CD4-positive, CD25-positive, alpha-beta regulatory T cell (primary cell): Measurements from ENCODE around the gene MOB3B. TPM values are rescaled to one million over a fixed set of nuclear protein-coding genes. Genes with fewer than 3 reads are reported as not detected.
"Not testable (repeated sequence)": the region's sequence is repeated elsewhere in the genome, so short reads cannot be mapped to it uniquely, and the experiment has no call there.

Source experiments
- ATAC-seq, 2 donors: fragments of 150-1000 bp; cut with Tn5 transposase; one replicate each; pipeline ENCODE4 v1.10.0; 2021; ENCODE audit warnings: low read depth in 2 of 2, moderate number of reproducible peaks in 2 of 2, moderate library complexity in 1 of 2
- DNase-seq, 3 donors: peaks; one replicate each; pipeline versions ENCODE4 v3.0.0 to v3.0.0-alpha.2; 2012 to 2022; ENCODE audit warnings: mixed read lengths in 1 of 3
- H3K27ac ChIP-seq: one replicate; pipeline ENCODE4 v1.7.0; 2013; ENCODE audit warnings: mild to moderate bottlenecking, low read length; ENCODE audit not compliant: insufficient read depth, poor library complexity, severe bottlenecking
- H3K27me3 ChIP-seq: one replicate; pipeline ENCODE4 v1.7.0; 2013; ENCODE audit warnings: low read length; ENCODE audit not compliant: control insufficient read depth, insufficient read depth
- H3K36me3 ChIP-seq: one replicate; pipeline ENCODE4 v1.7.0; 2013; ENCODE audit warnings: mild to moderate bottlenecking, low read length, moderate library complexity; ENCODE audit not compliant: control insufficient read depth, insufficient read depth
- H3K4me1 ChIP-seq: 2 replicates; pipeline ENCODE4 v1.7.0; 2013; ENCODE audit warnings: mild to moderate bottlenecking, low read length; ENCODE audit not compliant: insufficient read depth, control insufficient read depth, poor library complexity, severe bottlenecking
- H3K4me3 ChIP-seq: one replicate; pipeline ENCODE4 v1.7.0; 2013; ENCODE audit warnings: low read depth, mild to moderate bottlenecking, low read length, moderate library complexity
- H3K9me3 ChIP-seq, 2 experiments: 1 replicate in 1 of 2; 2 replicates in 1 of 2; pipeline ENCODE4 v1.7.0; 2013; ENCODE audit warnings: low read length in 2 of 2, mild to moderate bottlenecking in 1 of 2, moderate library complexity in 1 of 2; ENCODE audit not compliant: control insufficient read depth in 2 of 2
- H3K27ac Mint-ChIP-seq, 3 donors: one replicate each; pipeline ENCODE4 v1.8.0; 2020 to 2022; ENCODE audit warnings: mild to moderate bottlenecking in 3 of 3, mixed read lengths in 3 of 3, moderate library complexity in 2 of 3
- H3K27me3 Mint-ChIP-seq: one replicate; pipeline ENCODE4 v1.8.0; 2022; ENCODE audit warnings: mild to moderate bottlenecking, mixed read lengths
- H3K36me3 Mint-ChIP-seq: one replicate; pipeline ENCODE4 v1.8.0; 2020; ENCODE audit warnings: mixed read lengths
- H3K4me1 Mint-ChIP-seq, 4 donors: one replicate each; pipeline ENCODE4 v1.8.0; 2020 to 2022; ENCODE audit warnings: mixed read lengths in 4 of 4, mild to moderate bottlenecking in 1 of 4
- H3K4me3 Mint-ChIP-seq, 4 donors: one replicate each; pipeline ENCODE4 v1.8.0; 2020 to 2022; ENCODE audit warnings: mild to moderate bottlenecking in 4 of 4, mixed read lengths in 4 of 4, moderate library complexity in 3 of 4
- H3K9me3 Mint-ChIP-seq, 7 donors: one replicate each; pipeline ENCODE4 v1.8.0; 2020 to 2022; ENCODE audit warnings: mixed read lengths in 7 of 7, mild to moderate bottlenecking in 3 of 7, moderate library complexity in 2 of 7
- polyA plus RNA-seq, 4 donors: library from polyadenylated mRNA; unstranded; fragments of 300-500 nt; fragmentation: Illumina TruSeq; gene quantifications; one replicate each; pipeline ENCODE4 v1.2.3, GENCODE V29; 2021
- total RNA-seq: library from RNA; stranded (reverse); gene quantifications from one replicate; pipeline ENCODE4 v1.2.3, GENCODE V29; 2022

Gene MOB3B
- total and polyA plus RNA-seq, 5 donors from 2014 or later: 0.02 to 0.12 (median 0.11) TPM; not detected in 2

DNA sequence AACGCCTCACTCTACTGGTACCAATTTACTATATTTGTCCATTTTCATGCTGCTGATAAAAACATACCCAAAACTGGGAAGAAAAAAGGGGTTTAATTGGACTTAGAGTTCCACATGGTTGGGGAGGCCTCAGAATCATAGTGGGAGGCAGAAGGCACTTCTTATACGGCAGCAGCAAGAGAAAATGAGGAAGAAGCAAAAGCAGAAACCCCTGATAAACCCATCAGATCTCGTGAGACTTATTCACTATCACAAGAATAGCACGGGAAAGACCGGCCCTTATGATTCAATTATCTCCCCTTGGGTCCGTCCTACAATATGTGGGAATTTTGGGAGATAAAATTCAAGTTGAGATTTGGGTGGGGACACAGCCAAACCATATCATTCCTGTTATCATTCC, 63.1 kb downstream of the MOB3B start:
- not testable (repeated sequence) for H3K9me3 Mint-ChIP-seq, H3K27me3 ChIP-seq, H3K27ac ChIP-seq, H3K36me3 Mint-ChIP-seq, ATAC-seq, H3K27me3 Mint-ChIP-seq, H3K4me1 ChIP-seq, H3K4me3 Mint-ChIP-seq, H3K9me3 ChIP-seq, H3K4me1 Mint-ChIP-seq, H3K4me3 ChIP-seq, H3K36me3 ChIP-seq, H3K27ac Mint-ChIP-seq, DNase-seq

DNA sequence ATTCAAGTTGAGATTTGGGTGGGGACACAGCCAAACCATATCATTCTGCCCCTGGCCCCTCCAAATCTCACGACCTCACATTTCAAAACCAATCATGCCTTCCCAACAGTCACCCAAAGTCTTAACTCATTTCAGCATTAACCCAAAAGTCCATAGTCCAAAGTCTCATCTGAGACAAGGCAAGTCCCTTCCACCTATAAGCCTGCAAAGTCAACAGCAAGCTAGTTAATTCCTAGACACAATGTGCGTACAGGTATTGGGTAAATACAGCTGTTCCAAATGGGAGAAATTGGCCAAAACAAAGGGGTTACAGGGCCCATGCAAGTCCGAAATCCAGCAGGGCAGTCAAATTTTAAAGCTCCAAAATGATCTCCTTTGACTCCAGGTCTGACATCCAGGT, 64.7 kb downstream of the MOB3B start:
- H3K4me3 Mint-ChIP-seq, H3K9me3 Mint-ChIP-seq, H3K9me3 ChIP-seq, H3K36me3 ChIP-seq, H3K36me3 Mint-ChIP-seq, ATAC-seq, H3K4me3 ChIP-seq, DNase-seq, H3K4me1 Mint-ChIP-seq, H3K4me1 ChIP-seq, H3K27me3 Mint-ChIP-seq, H3K27ac ChIP-seq, H3K27me3 ChIP-seq, H3K27ac Mint-ChIP-seq: not testable (repeated sequence)

DNA sequence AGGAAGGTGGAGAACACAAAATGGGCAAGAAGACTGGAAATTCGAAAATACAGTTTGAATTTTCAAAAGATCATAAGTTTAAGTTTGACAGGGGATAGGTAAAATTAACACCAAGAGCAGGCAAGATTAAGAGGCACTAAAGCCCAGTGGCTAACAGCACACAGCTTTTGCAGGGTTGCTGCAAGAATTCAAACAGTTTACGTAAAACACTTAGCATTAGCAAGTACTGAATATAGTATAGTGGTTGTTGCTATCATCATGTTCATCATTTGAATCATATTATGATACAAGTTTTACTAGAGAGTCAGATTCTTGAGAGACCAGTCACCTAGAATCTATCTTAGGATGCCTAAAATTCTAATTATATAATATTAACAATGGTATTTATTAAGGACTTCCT, 66.8 kb downstream of the MOB3B start:
- Mint-ChIP-seq H3K27ac (no peak overlapping the region), H3K36me3 (no peaks in the 10 kb centered on the region), H3K27me3 (no peaks in the 10 kb centered on the region), H3K4me3 (no peak overlapping the region), H3K4me1 (peaks cover 0 to 3% (median under 1%) of the 10 kb centered on the region in 4 donors), H3K9me3 (peaks cover 0 to 2% (median 0%) of the 10 kb centered on the region in 7 donors)
- DNase-seq (no peak), ATAC-seq (no peak)
- Histone ChIP-seq H3K27me3 (no peaks in the 10 kb centered on the region), H3K9me3 (no peaks in the 10 kb centered on the region), H3K27ac (no peak overlapping the region), H3K4me3 (no peak overlapping the region), H3K4me1 (no peaks in the 10 kb centered on the region), H3K36me3 (no peaks in the 10 kb centered on the region)

DNA sequence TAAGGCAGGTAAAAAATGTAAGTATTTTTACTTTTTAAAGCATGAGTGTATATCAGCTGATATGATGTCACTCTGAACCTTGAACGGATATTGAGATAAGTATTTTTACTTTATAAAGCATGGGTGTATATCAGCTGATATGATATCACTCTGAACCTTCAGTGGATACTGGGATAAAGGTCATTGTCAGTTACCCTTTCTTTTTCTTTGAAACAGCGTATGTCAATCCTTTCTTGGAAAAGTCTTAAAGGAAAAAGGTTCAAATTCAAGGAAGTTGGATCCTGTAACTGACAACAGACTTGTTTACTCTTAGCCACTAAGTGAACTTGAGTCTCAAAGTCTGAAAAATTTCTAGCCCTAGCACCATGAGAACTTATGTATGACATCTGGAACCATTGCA, 67.2 kb downstream of the MOB3B start:
- H3K27ac Mint-ChIP-seq: no peak overlapping the region
- Histone ChIP-seq H3K27me3 (no peaks in the 10 kb centered on the region), H3K9me3 (no peaks in the 10 kb centered on the region), H3K4me3 (no peak overlapping the region), H3K36me3 (no peaks in the 10 kb centered on the region), H3K27ac (no peak overlapping the region), H3K4me1 (no peaks in the 10 kb centered on the region)
- peaks cover 0 to 6% (median 2%) of the 10 kb centered on the region in 4 donors for H3K4me1 Mint-ChIP-seq
- no peak overlapping the region for H3K4me3 Mint-ChIP-seq
- H3K36me3 Mint-ChIP-seq: no peaks in the 10 kb centered on the region
- ATAC-seq (no peak), DNase-seq (no peak)
- no peaks in the 10 kb centered on the region for H3K27me3 Mint-ChIP-seq
- H3K9me3 Mint-ChIP-seq: peaks cover 0 to 2% (median 0%) of the 10 kb centered on the region in 7 donors

- H3K27me3 ChIP-seq: no peaks in the 10 kb centered on the region
- no peaks in the 10 kb centered on the region for H3K36me3 ChIP-seq
- ATAC-seq (peak in 1 of 2 donors; percentile 39), DNase-seq (no peak)
- Mint-ChIP-seq H3K4me3 (no peak overlapping the region), H3K4me1 (peaks cover 0 to 7% (median 3%) of the 10 kb centered on the region in 4 donors), H3K27me3 (no peaks in the 10 kb centered on the region), H3K36me3 (peaks cover 3% of the 10 kb centered on the region), H3K9me3 (peaks cover 0 to 2% (median 0%) of the 10 kb centered on the region in 7 donors), H3K27ac (no peak overlapping the region)
- no peaks in the 10 kb centered on the region for H3K9me3 ChIP-seq
- no peaks in the 10 kb centered on the region for H3K4me1 ChIP-seq
- no peak overlapping the region for H3K27ac ChIP-seq
- no peak overlapping the region for H3K4me3 ChIP-seq
Measured at GRCh38 chr9:27460226-27461023, 69.2 kb downstream of the MOB3B start.

DNA sequence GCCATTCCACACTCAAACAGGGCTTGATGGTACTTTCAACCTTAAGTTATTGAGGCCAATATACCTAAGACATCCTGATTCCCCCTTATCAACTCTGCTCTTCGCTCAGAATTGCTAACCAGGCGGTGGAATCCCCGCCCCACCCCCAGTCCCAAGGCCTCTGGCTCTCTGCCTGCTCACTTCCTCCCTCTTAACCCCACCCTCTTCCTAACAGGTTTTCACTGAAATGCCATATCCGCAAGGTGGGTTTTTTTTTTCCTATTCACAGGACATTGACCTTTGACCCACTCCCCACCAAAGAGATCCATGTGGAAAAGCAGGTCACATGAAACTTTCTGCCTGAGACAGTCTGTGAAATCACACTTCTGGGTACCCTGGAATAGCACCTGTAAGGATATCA, 72.2 kb downstream of the MOB3B start:
- Histone ChIP-seq H3K4me1 (no peaks in the 10 kb centered on the region), H3K27me3 (no peaks in the 10 kb centered on the region), H3K9me3 (no peaks in the 10 kb centered on the region), H3K27ac (no peak overlapping the region), H3K4me3 (no peak overlapping the region), H3K36me3 (no peaks in the 10 kb centered on the region)
- peaks cover 0 to 2% (median 0%) of the 10 kb centered on the region in 7 donors for H3K9me3 Mint-ChIP-seq
- peaks cover 0 to 7% (median 3%) of the 10 kb centered on the region in 4 donors for H3K4me1 Mint-ChIP-seq
- H3K27ac Mint-ChIP-seq: no peak overlapping the region
- ATAC-seq (no peak), DNase-seq (no peak)
- no peak overlapping the region for H3K4me3 Mint-ChIP-seq
- no peaks in the 10 kb centered on the region for H3K27me3 Mint-ChIP-seq
- peaks cover 3% of the 10 kb centered on the region for H3K36me3 Mint-ChIP-seq

DNA sequence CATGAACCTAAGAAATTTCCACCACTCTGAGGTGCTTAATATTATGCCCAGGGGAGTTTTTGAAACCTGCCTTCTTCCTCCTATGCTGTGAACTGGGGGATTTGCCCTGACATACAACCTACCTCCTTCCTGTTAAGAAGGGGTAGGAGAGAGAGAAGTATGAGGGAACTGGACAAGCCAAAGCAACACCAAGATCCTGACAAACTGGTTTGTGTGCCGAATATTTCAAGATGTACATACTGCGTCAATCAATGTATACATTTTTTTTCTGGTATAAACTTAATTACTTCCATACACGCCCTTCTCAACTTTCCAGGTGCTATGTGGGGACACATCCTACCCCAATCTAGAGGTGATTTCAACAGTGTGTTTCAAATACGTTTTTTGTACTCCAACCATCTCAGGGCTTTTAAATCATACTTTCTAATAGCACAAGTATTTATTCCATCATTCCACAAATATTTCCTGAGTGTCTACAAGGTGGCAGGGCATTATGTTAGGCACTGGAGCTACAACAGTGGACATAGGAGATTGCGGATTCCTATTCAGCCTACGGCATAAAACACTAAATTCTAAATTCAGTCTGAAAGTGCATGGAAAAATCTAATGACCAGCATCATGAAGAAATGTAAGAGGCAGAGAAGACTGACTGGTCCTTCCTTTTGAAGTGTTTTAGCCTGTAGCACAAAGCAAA, 75.6 kb downstream of the MOB3B start:
- no peak overlapping the region for H3K4me3 Mint-ChIP-seq
- H3K9me3 ChIP-seq: no peaks in the 10 kb centered on the region
- peaks cover 0 to 2% (median 0%) of the 10 kb centered on the region in 7 donors for H3K9me3 Mint-ChIP-seq
- H3K4me1 Mint-ChIP-seq: peaks cover 0 to 7% (median 2%) of the 10 kb centered on the region in 4 donors
- H3K27ac ChIP-seq: no peak overlapping the region
- no peak overlapping the region for H3K27ac Mint-ChIP-seq
- H3K36me3 ChIP-seq: no peaks in the 10 kb centered on the region
- ATAC-seq: no peak
- H3K27me3 Mint-ChIP-seq: no peaks in the 10 kb centered on the region
- DNase-seq: no peak
- no peaks in the 10 kb centered on the region for H3K4me1 ChIP-seq
- no peak overlapping the region for H3K4me3 ChIP-seq
- H3K36me3 Mint-ChIP-seq: peaks cover 3% of the 10 kb centered on the region
- H3K27me3 ChIP-seq: no peaks in the 10 kb centered on the region
